K562 (cell line): ENCODE measurements around the gene MIEF1. TPM values are rescaled to one million over a fixed set of nuclear protein-coding genes. Genes with fewer than 3 reads are reported as not detected.
A peak's percentile ranks its signal among the peaks of the same experiment; 100 is the strongest.

Experiments
- CCAR2 ChIP-seq: fragments of 200-400 bp; formaldehyde crosslinking; IDR thresholded peaks from 2 replicates; pipeline ENCODE4 v1.6.1; 2017; ENCODE audit warnings: mild to moderate bottlenecking, low read depth, low read length
- FOSL1 ChIP-seq: fragments of 200-800 bp; sonication (Bioruptor generic); conservative IDR thresholded peaks from 2 replicates; pipeline ENCODE4 v1.6.1; 2016; ENCODE audit warnings: missing genetic modification characterization, missing compliant biosample characterization
- FOXP1 ChIP-seq: sonication (generic); formaldehyde crosslinking; IDR thresholded peaks from 2 replicates; pipeline ENCODE4 v1.8.0; 2022; ENCODE audit warnings: mild to moderate bottlenecking, missing genetic modification reagents
- MAFK ChIP-seq: IDR thresholded peaks from 2 replicates; pipeline ENCODE4 v1.6.1; 2011; ENCODE audit warnings: low read length, improper control_type of control experiment
- MAZ ChIP-seq, 2 experiments: fragments of 450-650 bp in 1 of 2; sonication (generic) in 1 of 2; formaldehyde crosslinking; IDR thresholded peaks in 1 of 2; conservative IDR thresholded peaks in 1 of 2; 2 replicates each; pipeline versions ENCODE4 v1.4.0 to v1.5.0; 2020; ENCODE audit warnings: mild to moderate bottlenecking in 1 of 2, missing genetic modification reagents in 1 of 2
- NCOA4 ChIP-seq: fragments of 450-650 bp; IDR thresholded peaks from 2 replicates; pipeline ENCODE4 v1.6.1; 2018; ENCODE audit warnings: mild to moderate bottlenecking; ENCODE audit not compliant: partially characterized antibody
- NCOA6 ChIP-seq: fragments of 450-650 bp; IDR thresholded peaks from 2 replicates; pipeline ENCODE4 v1.6.1; 2017; ENCODE audit warnings: mild to moderate bottlenecking
- NFRKB ChIP-seq: fragments of 450-650 bp; IDR thresholded peaks from 2 replicates; pipeline ENCODE4 v1.6.1; 2016; ENCODE audit warnings: low read depth
- NKRF ChIP-seq: fragments of 450-650 bp; IDR thresholded peaks from 2 replicates; pipeline ENCODE4 v1.6.1; 2016; ENCODE audit warnings: borderline replicate concordance
- NR2C1 ChIP-seq, 2 experiments: fragments of 450-650 bp; IDR thresholded peaks; 2 replicates each; pipeline ENCODE4 v1.6.1; 2017; ENCODE audit warnings: mild to moderate bottlenecking in 2 of 2, antibody characterized with exemption in 1 of 2, inconsistent platforms in 1 of 2, missing compliant biosample characterization in 1 of 2, missing genetic modification characterization in 1 of 2
- NR4A1 ChIP-seq, 2 experiments: fragments of 250-450 bp in 1 of 2; fragments of 450-650 bp in 1 of 2; sonication (Bioruptor Pico) in 1 of 2; IDR thresholded peaks; 2 replicates each; pipeline versions ENCODE4 v1.4.0 to v1.6.1; 2016 to 2020; ENCODE audit warnings: mild to moderate bottlenecking in 2 of 2, missing compliant biosample characterization in 1 of 2, missing genetic modification characterization in 1 of 2, moderate library complexity in 1 of 2
- PHB2 ChIP-seq: fragments of 450-650 bp; IDR thresholded peaks from 2 replicates; pipeline ENCODE4 v1.6.1; 2017; ENCODE audit warnings: low read depth
- RAD21 ChIP-seq, 2 experiments: fragments of 250-450 bp in 1 of 2; fragments of 450-650 bp in 1 of 2; sonication (Bioruptor Pico) in 1 of 2; formaldehyde crosslinking in 1 of 2; IDR thresholded peaks in 1 of 2; conservative IDR thresholded peaks in 1 of 2; 2 replicates each; pipeline versions ENCODE4 v1.4.0 to v1.8.0; 2020 to 2022; ENCODE audit warnings: mild to moderate bottlenecking in 2 of 2, moderate library complexity in 1 of 2
- RBM39 ChIP-seq: fragments of 200-400 bp; formaldehyde crosslinking; optimal IDR thresholded peaks from 2 replicates; pipeline ENCODE3; 2018; ENCODE audit warnings: low read depth, low read length
- SETDB1 ChIP-seq: IDR thresholded peaks from one replicate; pipeline ENCODE4 v1.6.1; 2012; ENCODE audit warnings: low read length, control low read depth, inconsistent platforms
- TAF7 ChIP-seq: fragments of 450-650 bp; IDR thresholded peaks from 2 replicates; pipeline ENCODE4 v1.6.1; 2016; ENCODE audit warnings: missing genetic modification characterization, missing compliant biosample characterization
- ZC3H8 ChIP-seq: fragments of 450-650 bp; IDR thresholded peaks from 2 replicates; pipeline ENCODE4 v1.6.1; 2017
- ZNF165 ChIP-seq: fragments of 250-450 bp; sonication (Bioruptor Pico); IDR thresholded peaks from 2 replicates; pipeline ENCODE4 v1.4.0; 2020; ENCODE audit warnings: borderline replicate concordance
- ZNF224 ChIP-seq: sonication (generic); formaldehyde crosslinking; IDR thresholded peaks from 2 replicates; pipeline ENCODE4 v1.8.0; 2022; ENCODE audit warnings: mild to moderate bottlenecking, missing genetic modification reagents
- ZNF232 ChIP-seq: sonication (generic); formaldehyde crosslinking; IDR thresholded peaks from 2 replicates; pipeline ENCODE4 v1.8.0; 2022; ENCODE audit warnings: mild to moderate bottlenecking, missing genetic modification reagents
- ZNF717 ChIP-seq: fragments of 250-450 bp; sonication (Bioruptor Pico); IDR thresholded peaks from 2 replicates; pipeline ENCODE4 v1.5.0; 2021
- polyA plus RNA-seq, 8 experiments: library from polyadenylated mRNA; depleted of rRNA in 4 of 8; stranded (reverse) in 5 of 8; unstranded in 3 of 8; fragments of >200 nt; fragmentation: Nextera tagmentation in 2 of 8; fragmentation: Illumina TruSeq in 1 of 8; extraction: Ambion mirVana in 2 of 8; extraction: Trizol in 1 of 8; gene quantifications; 2 replicates each; pipeline versions ENCODE4 v1.2.1 to v1.2.3, GENCODE V29; 2011 to 2014; ENCODE audit warnings: inconsistent platforms in 1 of 8, missing spikeins in 1 of 8
- total RNA-seq, 7 experiments: library from RNA; depleted of rRNA in 6 of 7; stranded (reverse); fragments of >200 nt in 6 of 7; fragmentation: Illumina TruSeq in 2 of 7; extraction: Trizol in 2 of 7; gene quantifications; 2 replicates each; pipeline versions ENCODE4 v1.2.1 to v1.2.3, GENCODE V29; 2011 to 2021; ENCODE audit warnings: low replicate concordance in 1 of 7
- TF ChIP-seq, protein P1 (sequence below): fragments of 450-650 bp; IDR thresholded peaks from 2 replicates; pipeline ENCODE4 v1.6.1; 2016; ENCODE audit warnings: mild to moderate bottlenecking
- TF ChIP-seq, protein P2 (sequence below): fragments of 250-450 bp; sonication (Bioruptor Pico); IDR thresholded peaks from 2 replicates; pipeline ENCODE4 v1.4.0; 2020; ENCODE audit warnings: mild to moderate bottlenecking, moderate library complexity

The MIEF1 gene
- total and polyA plus RNA-seq, 9 of the 15 experiments (the other 6 are each of a cell fraction or from before 2014, with no cell fraction given), result 10.9 to 51.8 (median 25.5) TPM

- no peak for TF ChIP-seq SETDB1
- TF ChIP-seq FOXP1 (CRISPR knock-in tag), result peak; percentile 25; the same call in 1 of the 2 replicates
- TF ChIP-seq MAZ (CRISPR knock-in tag; conservative IDR thresholded peaks at IDR 0.05 in 1 of 2, IDR thresholded peaks at IDR 0.05 in 1 of 2), result no peak
- no peak for TF ChIP-seq RAD21 (CRISPR knock-in tag; conservative IDR thresholded peaks at IDR 0.05 in 1 of 2, IDR thresholded peaks at IDR 0.05 in 1 of 2)
- no peak for TF ChIP-seq MAFK
- no peak for TF ChIP-seq ZNF165 (CRISPR knock-in tag)
- TF ChIP-seq ZNF224 (CRISPR knock-in tag), result 0 out of 2 replicates have a peak, but pooled peaks have one; percentile 62
- TF ChIP-seq NCOA6, result no peak
- TF ChIP-seq RBM39, result no peak
- TF ChIP-seq NKRF, result no peak
- no peak for TF ChIP-seq CCAR2
- no peak for TF ChIP-seq TAF7 (tag)
- TF ChIP-seq ZC3H8, result no peak
- no peak for TF ChIP-seq NFRKB
- no peak for TF ChIP-seq NCOA4
- TF ChIP-seq, protein P1, sequence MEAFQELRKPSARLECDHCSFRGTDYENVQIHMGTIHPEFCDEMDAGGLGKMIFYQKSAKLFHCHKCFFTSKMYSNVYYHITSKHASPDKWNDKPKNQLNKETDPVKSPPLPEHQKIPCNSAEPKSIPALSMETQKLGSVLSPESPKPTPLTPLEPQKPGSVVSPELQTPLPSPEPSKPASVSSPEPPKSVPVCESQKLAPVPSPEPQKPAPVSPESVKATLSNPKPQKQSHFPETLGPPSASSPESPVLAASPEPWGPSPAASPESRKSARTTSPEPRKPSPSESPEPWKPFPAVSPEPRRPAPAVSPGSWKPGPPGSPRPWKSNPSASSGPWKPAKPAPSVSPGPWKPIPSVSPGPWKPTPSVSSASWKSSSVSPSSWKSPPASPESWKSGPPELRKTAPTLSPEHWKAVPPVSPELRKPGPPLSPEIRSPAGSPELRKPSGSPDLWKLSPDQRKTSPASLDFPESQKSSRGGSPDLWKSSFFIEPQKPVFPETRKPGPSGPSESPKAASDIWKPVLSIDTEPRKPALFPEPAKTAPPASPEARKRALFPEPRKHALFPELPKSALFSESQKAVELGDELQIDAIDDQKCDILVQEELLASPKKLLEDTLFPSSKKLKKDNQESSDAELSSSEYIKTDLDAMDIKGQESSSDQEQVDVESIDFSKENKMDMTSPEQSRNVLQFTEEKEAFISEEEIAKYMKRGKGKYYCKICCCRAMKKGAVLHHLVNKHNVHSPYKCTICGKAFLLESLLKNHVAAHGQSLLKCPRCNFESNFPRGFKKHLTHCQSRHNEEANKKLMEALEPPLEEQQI, result no peak
- TF ChIP-seq FOSL1, result no peak
- no peak for TF ChIP-seq NR2C1 (IDR thresholded peaks at IDR 0.05)
- TF ChIP-seq NR2C1 (tag; IDR thresholded peaks at IDR 0.05), result 0 out of 2 replicates have a peak, but pooled peaks have one; percentile 25
- TF ChIP-seq ZNF717 (CRISPR knock-in tag), result no peak
- no peak for TF ChIP-seq NR4A1 (CRISPR knock-in tag; IDR thresholded peaks at IDR 0.05)
- no peak for TF ChIP-seq NR4A1 (tag; IDR thresholded peaks at IDR 0.05)
- no peak for TF ChIP-seq PHB2
- TF ChIP-seq, protein P2, sequence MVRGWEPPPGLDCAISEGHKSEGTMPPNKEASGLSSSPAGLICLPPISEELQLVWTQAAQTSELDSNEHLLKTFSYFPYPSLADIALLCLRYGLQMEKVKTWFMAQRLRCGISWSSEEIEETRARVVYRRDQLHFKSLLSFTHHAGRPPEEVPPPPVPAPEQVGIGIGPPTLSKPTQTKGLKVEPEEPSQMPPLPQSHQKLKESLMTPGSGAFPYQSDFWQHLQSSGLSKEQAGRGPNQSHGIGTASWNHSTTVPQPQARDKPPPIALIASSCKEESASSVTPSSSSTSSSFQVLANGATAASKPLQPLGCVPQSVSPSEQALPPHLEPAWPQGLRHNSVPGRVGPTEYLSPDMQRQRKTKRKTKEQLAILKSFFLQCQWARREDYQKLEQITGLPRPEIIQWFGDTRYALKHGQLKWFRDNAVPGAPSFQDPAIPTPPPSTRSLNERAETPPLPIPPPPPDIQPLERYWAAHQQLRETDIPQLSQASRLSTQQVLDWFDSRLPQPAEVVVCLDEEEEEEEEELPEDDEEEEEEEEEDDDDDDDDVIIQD (CRISPR knock-in tag), result no peak
- TF ChIP-seq ZNF232 (CRISPR knock-in tag), result peak; percentile 73; the same call in 1 of the 2 replicates
Observed at GRCh38 chr22:39545386-39546365, 43.6 kb downstream of the MIEF1 start (continued).
